Right lobe of liver (tissue), 6 donors: Measurements from ENCODE around the gene HDAC9. TPM values are rescaled to one million over a fixed set of nuclear protein-coding genes. Genes with fewer than 3 reads are reported as not detected.

Source experiments
- ATAC-seq, 4 donors: fragments of 200-7000 bp; cut with Tn5 transposase; one replicate each; pipeline ENCODE4 v1.9.1; 2020; ENCODE audit warnings: mild to moderate bottlenecking in 4 of 4, moderate library complexity in 4 of 4
- DNase-seq, 3 donors: peaks; one replicate each; pipeline ENCODE4 v3.0.0-alpha.2; 2020
- H3K27ac ChIP-seq, 3 donors: fragments of 200-600 bp; one replicate each; pipeline ENCODE4 v1.8.0; 2022
- H3K27me3 ChIP-seq, 2 donors: fragments of 200-600 bp; one replicate each; pipeline ENCODE4 v1.8.0; 2022
- H3K36me3 ChIP-seq, 4 donors: fragments of 200-600 bp; sonication (generic) in 1 of 4; one replicate each; pipeline versions ENCODE4 v1.5.1 to v1.8.0; 2017 to 2022; ENCODE audit warnings: control low read depth in 1 of 4
- H3K4me1 ChIP-seq, 4 donors: fragments of 200-600 bp; sonication (generic) in 1 of 4; one replicate each; pipeline versions ENCODE4 v1.5.1 to v1.8.0; 2017 to 2022; ENCODE audit warnings: control low read depth in 1 of 4
- H3K4me3 ChIP-seq, 3 donors: fragments of 200-600 bp; one replicate each; pipeline ENCODE4 v1.8.0; 2022
- H3K9me3 ChIP-seq, 4 donors: fragments of 200-600 bp; sonication (generic) in 1 of 4; one replicate each; pipeline versions ENCODE4 v1.5.1 to v1.8.0; 2017 to 2022; ENCODE audit warnings: control low read depth in 1 of 4
- CTCF ChIP-seq, 4 donors: fragments of 200-600 bp in 3 of 4; fragments of 450-650 bp in 1 of 4; IDR thresholded peaks; one replicate each; pipeline versions ENCODE4 v1.5.1 to v1.8.0; 2016 to 2022; ENCODE audit warnings: antibody characterized with exemption in 4 of 4, mild to moderate bottlenecking in 2 of 4
- POLR2A ChIP-seq: fragments of 450-650 bp; IDR thresholded peaks from one replicate; pipeline ENCODE4 v1.6.1; 2017; ENCODE audit warnings: antibody characterized with exemption, mild to moderate bottlenecking
- WGBS: methylation state at CpG from one replicate; pipeline ENCODE4 v1.1.6; 2018; ENCODE audit warnings: low coverage, low lambda C conversion rate; ENCODE audit not compliant: insufficient coverage; ENCODE audit errors: missing lambda C conversion rate; 5-methylcytosine and 5-hydroxymethylcytosine counted together
- intact Hi-C, 2 donors: fragments of 100-400 bp; cut with DNase I; formaldehyde crosslinking; loops; one replicate each; pipeline versions ENCODE4 v1.11.2 to v1.14.1; 2022
- total RNA-seq, 6 experiments: library from RNA; depleted of rRNA in 2 of 6; stranded (reverse); fragments of >200 nt in 2 of 6; fragmentation: NEBNext Ultra II Directional in 3 of 6; extraction: Animal tissue kit (Norgen Biotek cat#: 25700) in 3 of 6; gene quantifications; one replicate each; pipeline versions ENCODE4 v1.1.0 to v1.2.4, GENCODE V29; 2016 to 2023
- donor health status: DM: no; HTN: yes; CAD: no.
- donor health status: DM: no; HTN: no; CAD: no.
- donor health status: DM: no; HTN: no; CAD: no.
- donor health status: DM: no; HTN: yes; CAD: no.
- donor health status: DM: no; HTN: yes; CAD: no.

The HDAC9 gene
- total RNA-seq, 6 experiments from 2014 or later: 1.0 to 4.1 (median 2.5) TPM

- no peak overlapping the region for H3K4me3 ChIP-seq
- TF ChIP-seq CTCF (IDR thresholded peaks at IDR 0.05) (no peak), POLR2A (no peak)
- H3K9me3 ChIP-seq: no peaks in the 10 kb centered on the region
- no peaks in the 10 kb centered on the region for H3K36me3 ChIP-seq
- ATAC-seq: no peak
- no peak overlapping the region for H3K27ac ChIP-seq
- DNase-seq: no peak
- no peaks in the 10 kb centered on the region for H3K4me1 ChIP-seq
- intact Hi-C loops: no loop called here
- WGBS: 42% methylated on average over 2 of the region's 2 CpGs
- no peaks in the 10 kb centered on the region for H3K27me3 ChIP-seq
Observed at GRCh38 chr7:18996583-18996982, 501.0 kb downstream of the HDAC9 start.

- H3K9me3 ChIP-seq: no peaks in the 10 kb centered on the region
- intact Hi-C loops: no loop called here
- ATAC-seq (no peak), DNase-seq (no peak)
- H3K4me1 ChIP-seq: no peaks in the 10 kb centered on the region
- no peaks in the 10 kb centered on the region for H3K27me3 ChIP-seq
- 62% methylated on average over 1 of the region's 1 CpG for WGBS
- H3K36me3 ChIP-seq: no peaks in the 10 kb centered on the region
- TF ChIP-seq POLR2A (no peak), CTCF (IDR thresholded peaks at IDR 0.05) (no peak)
- no peak overlapping the region for H3K27ac ChIP-seq
- no peak overlapping the region for H3K4me3 ChIP-seq
Observed at GRCh38 chr7:18997477-18998150, 502.1 kb downstream of the HDAC9 start.

GRCh38 chr7:19000410-19000809, 504.9 kb downstream of the HDAC9 start:
- H3K36me3 ChIP-seq: no peaks in the 10 kb centered on the region
- TF ChIP-seq CTCF (IDR thresholded peaks at IDR 0.05) (no peak), POLR2A (no peak)
- 50% methylated on average over 4 of the region's 4 CpGs for WGBS
- no peak overlapping the region for H3K27ac ChIP-seq
- no peaks in the 10 kb centered on the region for H3K27me3 ChIP-seq
- H3K4me3 ChIP-seq: no peak overlapping the region
- H3K9me3 ChIP-seq: no peaks in the 10 kb centered on the region
- H3K4me1 ChIP-seq: no peaks in the 10 kb centered on the region
- intact Hi-C loops: no loop called here
- DNase-seq (no peak), ATAC-seq (no peak)

- no peaks in the 10 kb centered on the region for H3K27me3 ChIP-seq
- H3K9me3 ChIP-seq: no peaks in the 10 kb centered on the region
- H3K36me3 ChIP-seq: no peaks in the 10 kb centered on the region
- no peak overlapping the region for H3K4me3 ChIP-seq
- no peak for TF ChIP-seq CTCF (IDR thresholded peaks at IDR 0.05)
- no peak for TF ChIP-seq POLR2A
- H3K4me1 ChIP-seq: no peaks in the 10 kb centered on the region
- intact Hi-C loops: no loop called here
- 41% methylated on average over 1 of the region's 1 CpG for WGBS
- no peak for DNase-seq
- ATAC-seq: no peak
- no peak overlapping the region for H3K27ac ChIP-seq
Observed at GRCh38 chr7:19001854-19002253, 506.3 kb downstream of the HDAC9 start.
